Transverse colon (tissue), 4 donors: ENCODE measurements around the gene UNC5C. TPM values are rescaled to one million over a fixed set of nuclear protein-coding genes. Genes with fewer than 3 reads are reported as not detected.

Source experiments
- DNase-seq: peaks from one replicate; pipeline ENCODE4 v3.0.0-alpha.2; 2019
- H3K27ac ChIP-seq, 4 donors: fragments of 200-600 bp; sonication (generic); 2 replicates each; pipeline ENCODE4 v1.5.1; 2016 to 2018; ENCODE audit warnings: inconsistent platforms in 4 of 4
- H3K27me3 ChIP-seq: fragments of 200-600 bp; sonication (generic); 2 replicates; pipeline ENCODE4 v1.5.1; 2017; ENCODE audit warnings: inconsistent platforms
- H3K36me3 ChIP-seq, 4 donors: fragments of 200-600 bp; sonication (generic); 2 replicates each; pipeline ENCODE4 v1.5.1; 2017 to 2019; ENCODE audit warnings: inconsistent platforms in 4 of 4
- H3K4me1 ChIP-seq, 4 donors: fragments of 200-600 bp; sonication (generic); 2 replicates each; pipeline ENCODE4 v1.5.1; 2017 to 2020; ENCODE audit warnings: inconsistent platforms in 4 of 4
- H3K4me3 ChIP-seq, 4 donors: fragments of 200-600 bp; sonication (generic); 1 replicate in 1 of 4; 2 replicates in 3 of 4; pipeline versions ENCODE4 v1.5.1 to v1.6.1; 2017 to 2019; ENCODE audit warnings: inconsistent platforms in 4 of 4
- H3K9me3 ChIP-seq, 2 donors: fragments of 200-600 bp; sonication (generic); 2 replicates each; pipeline ENCODE4 v1.5.1; 2017 to 2019; ENCODE audit warnings: inconsistent platforms in 2 of 2
- EP300 ChIP-seq: sonication (generic); formaldehyde crosslinking; IDR thresholded peaks from one replicate; pipeline ENCODE4 v1.6.1; 2017; ENCODE audit warnings: antibody characterized with exemption, low read depth
- POLR2A ChIP-seq: fragments of 450-650 bp; IDR thresholded peaks from one replicate; pipeline ENCODE4 v1.6.1; 2016; ENCODE audit warnings: antibody characterized with exemption, mild to moderate bottlenecking, moderate library complexity
- POLR2AphosphoS5 ChIP-seq, 3 donors: sonication (generic); formaldehyde crosslinking; IDR thresholded peaks; one replicate each; pipeline ENCODE4 v1.6.1; 2016; ENCODE audit warnings: antibody characterized with exemption in 3 of 3
- WGBS, 2 donors: methylation state at CpG; one replicate each; pipeline ENCODE4 v1.1.5; 2018; ENCODE audit warnings: low coverage in 1 of 2; 5-methylcytosine and 5-hydroxymethylcytosine counted together
- in situ Hi-C, 4 donors: fragments of 200-750 bp; cut with MboI; loops; one replicate each; pipeline versions ENCODE4 v1.15.0 to v1.15.1; 2017; ENCODE audit warnings: low sequenced_read_pairs in 3 of 4, low pct_ligation_motif_present in 1 of 4, low pct_unique_long_range_greater_than_20kb in 1 of 4
- intact Hi-C: fragments of 100-400 bp; cut with DNase I; formaldehyde crosslinking; loops from one replicate; pipeline ENCODE4 v1.15.1; 2023; ENCODE audit warnings: low total_unique reads
- total RNA-seq, 4 donors: library from RNA; depleted of rRNA; stranded (reverse); fragments of >200 nt; gene quantifications; one replicate each; pipeline ENCODE4 v1.1.0, GENCODE V29; 2016
- TF ChIP-seq, protein P1 (sequence below), 5 experiments: fragments of 200-600 bp in 3 of 5; fragments of 450-650 bp in 2 of 5; sonication (generic) in 3 of 5; IDR thresholded peaks; 1 replicate in 2 of 5; 2 replicates in 3 of 5; pipeline ENCODE4 v1.5.1; 2016 to 2017; ENCODE audit warnings: antibody characterized with exemption in 5 of 5, inconsistent platforms in 3 of 5, mild to moderate bottlenecking in 2 of 5, moderate library complexity in 1 of 5

The UNC5C gene
- total RNA-seq, 4 donors from 2014 or later: 4.5 to 6.8 (median 4.8) TPM

DNA sequence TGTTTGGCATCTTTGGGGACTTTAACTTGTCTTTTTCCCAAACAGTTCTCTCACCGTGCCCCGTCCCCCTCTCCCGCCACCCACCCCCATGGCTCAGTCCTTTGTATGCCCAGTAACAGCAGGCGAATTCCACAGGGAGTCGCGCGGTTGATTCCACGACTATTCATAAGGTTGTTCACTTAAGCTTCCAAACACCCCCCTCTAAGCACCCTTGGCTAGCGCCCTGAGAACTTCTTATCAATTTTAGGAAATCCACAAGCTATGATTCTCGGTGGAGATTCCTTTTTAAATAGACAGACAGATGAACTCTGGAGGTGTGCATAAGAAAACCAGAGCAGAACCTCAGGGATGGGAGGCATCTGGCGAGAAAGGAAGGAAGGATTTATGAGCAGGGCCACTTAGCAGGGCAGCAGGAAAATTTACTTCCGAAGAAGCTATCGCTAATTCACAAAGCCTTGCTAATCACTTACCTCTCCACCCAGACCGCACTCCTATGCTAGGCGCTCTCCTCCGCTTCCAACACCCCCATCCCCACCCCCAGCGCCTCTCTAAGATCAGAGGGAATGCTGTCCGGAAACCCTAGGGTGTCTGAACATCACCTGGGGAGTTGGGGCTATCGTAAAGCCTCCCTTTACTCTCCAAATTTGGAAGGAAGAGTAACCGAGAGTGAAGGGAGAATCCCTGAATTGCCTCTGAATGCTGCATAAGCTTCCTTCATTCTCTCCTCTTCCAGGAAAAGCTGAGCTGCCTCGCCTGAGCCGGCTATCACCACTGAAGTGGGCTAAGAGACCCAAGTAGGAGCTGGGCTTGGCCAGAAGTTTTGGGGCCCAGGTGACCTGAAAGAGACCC is 1.7 kb downstream of the UNC5C start:
- Histone ChIP-seq H3K27me3 (peaks cover 45% of the 10 kb centered on the region), H3K36me3 (no peaks in the 10 kb centered on the region), H3K4me1 (peaks cover 0 to 6% (median 2%) of the 10 kb centered on the region in 4 donors), H3K27ac (peak overlapping the region; percentile 74 to 85 (median 79)), H3K4me3 (peak overlapping the region; percentile 8 to 58 (median 44)), H3K9me3 (no peaks in the 10 kb centered on the region)
- 28 to 32% methylated on average over 8 to 22 of the region's 22 CpGs for WGBS, 2 donors
- in situ Hi-C loops: no loop called here
- DNase-seq: no peak
- intact Hi-C loops: no loop called here
- no peak for TF ChIP-seq EP300
- no peak for TF ChIP-seq POLR2AphosphoS5 (IDR thresholded peaks at IDR 0.05)
- no peak for TF ChIP-seq POLR2A
- TF ChIP-seq, protein P1, sequence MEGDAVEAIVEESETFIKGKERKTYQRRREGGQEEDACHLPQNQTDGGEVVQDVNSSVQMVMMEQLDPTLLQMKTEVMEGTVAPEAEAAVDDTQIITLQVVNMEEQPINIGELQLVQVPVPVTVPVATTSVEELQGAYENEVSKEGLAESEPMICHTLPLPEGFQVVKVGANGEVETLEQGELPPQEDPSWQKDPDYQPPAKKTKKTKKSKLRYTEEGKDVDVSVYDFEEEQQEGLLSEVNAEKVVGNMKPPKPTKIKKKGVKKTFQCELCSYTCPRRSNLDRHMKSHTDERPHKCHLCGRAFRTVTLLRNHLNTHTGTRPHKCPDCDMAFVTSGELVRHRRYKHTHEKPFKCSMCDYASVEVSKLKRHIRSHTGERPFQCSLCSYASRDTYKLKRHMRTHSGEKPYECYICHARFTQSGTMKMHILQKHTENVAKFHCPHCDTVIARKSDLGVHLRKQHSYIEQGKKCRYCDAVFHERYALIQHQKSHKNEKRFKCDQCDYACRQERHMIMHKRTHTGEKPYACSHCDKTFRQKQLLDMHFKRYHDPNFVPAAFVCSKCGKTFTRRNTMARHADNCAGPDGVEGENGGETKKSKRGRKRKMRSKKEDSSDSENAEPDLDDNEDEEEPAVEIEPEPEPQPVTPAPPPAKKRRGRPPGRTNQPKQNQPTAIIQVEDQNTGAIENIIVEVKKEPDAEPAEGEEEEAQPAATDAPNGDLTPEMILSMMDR (IDR thresholded peaks at IDR 0.05): no peak

DNA sequence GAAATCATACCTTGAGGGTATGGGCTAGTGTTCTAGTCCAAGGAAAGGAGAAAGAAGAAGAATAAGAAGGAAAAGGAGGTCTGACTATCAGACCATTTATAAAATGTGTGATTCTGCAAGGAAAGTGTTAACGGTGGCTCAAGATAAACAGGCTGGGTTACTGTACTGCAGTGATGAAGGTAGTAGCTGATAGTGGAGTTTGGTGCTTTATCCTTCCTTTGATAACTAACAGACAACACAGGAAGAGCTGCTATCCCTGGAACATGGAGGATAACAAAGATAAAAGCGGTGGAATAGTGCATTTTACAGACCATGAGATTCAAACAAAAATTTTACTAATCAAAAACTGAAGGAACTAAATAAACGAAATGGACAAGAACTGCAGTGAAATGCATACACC is 2.6 kb downstream of the UNC5C start:
- DNase-seq: no peak
- peaks cover 45% of the 10 kb centered on the region for H3K27me3 ChIP-seq
- 49 to 53% methylated on average over 3 of the region's 3 CpGs for WGBS, 2 donors
- H3K9me3 ChIP-seq: no peaks in the 10 kb centered on the region
- intact Hi-C loops: no loop called here
- peak overlapping the region in 1 of 4 donors; percentile 58 for H3K4me3 ChIP-seq
- peak overlapping the region in 3 of 4 donors; percentile 5 to 80 (median 14) for H3K27ac ChIP-seq
- H3K36me3 ChIP-seq: no peaks in the 10 kb centered on the region
- no peak for TF ChIP-seq POLR2A
- no peak for TF ChIP-seq EP300
- no peak for TF ChIP-seq POLR2AphosphoS5 (IDR thresholded peaks at IDR 0.05)
- TF ChIP-seq, protein P1 (IDR thresholded peaks at IDR 0.05): no peak
- in situ Hi-C loops: no loop called here
- H3K4me1 ChIP-seq: peaks cover 0 to 6% (median 2%) of the 10 kb centered on the region in 4 donors

DNA sequence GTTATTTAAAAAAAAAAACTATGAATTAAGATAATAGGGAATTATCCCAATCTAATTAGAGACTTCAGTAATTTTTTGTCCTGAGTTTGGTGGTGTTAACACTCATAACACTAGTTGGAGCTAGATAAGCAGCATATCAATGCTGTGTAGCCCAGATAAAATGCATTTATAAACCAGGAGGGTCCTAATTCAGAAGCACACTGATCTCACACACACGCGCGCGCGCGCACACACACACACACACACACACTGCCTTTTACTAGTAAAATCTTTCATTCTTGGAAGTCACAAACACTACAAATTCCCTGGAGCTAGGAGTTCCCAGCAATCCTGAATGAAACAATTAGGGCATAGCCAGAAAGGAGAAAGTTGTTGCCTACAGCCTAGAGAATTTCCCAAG is 3.2 kb downstream of the UNC5C start:
- intact Hi-C loops: no loop called here
- TF ChIP-seq, protein P1 (IDR thresholded peaks at IDR 0.05): no peak
- TF ChIP-seq EP300: no peak
- TF ChIP-seq POLR2A: no peak
- no peak for TF ChIP-seq POLR2AphosphoS5 (IDR thresholded peaks at IDR 0.05)
- 82 to 100% methylated on average over 1 to 6 of the region's 6 CpGs for WGBS, 2 donors
- H3K9me3 ChIP-seq: no peaks in the 10 kb centered on the region
- in situ Hi-C loops: no loop called here
- peak overlapping the region in 1 of 4 donors; percentile 14 for H3K27ac ChIP-seq
- no peak overlapping the region for H3K4me3 ChIP-seq
- peaks cover 0 to 6% (median 2%) of the 10 kb centered on the region in 4 donors for H3K4me1 ChIP-seq
- H3K36me3 ChIP-seq: no peaks in the 10 kb centered on the region
- peaks cover 42% of the 10 kb centered on the region for H3K27me3 ChIP-seq
- no peak for DNase-seq

DNA sequence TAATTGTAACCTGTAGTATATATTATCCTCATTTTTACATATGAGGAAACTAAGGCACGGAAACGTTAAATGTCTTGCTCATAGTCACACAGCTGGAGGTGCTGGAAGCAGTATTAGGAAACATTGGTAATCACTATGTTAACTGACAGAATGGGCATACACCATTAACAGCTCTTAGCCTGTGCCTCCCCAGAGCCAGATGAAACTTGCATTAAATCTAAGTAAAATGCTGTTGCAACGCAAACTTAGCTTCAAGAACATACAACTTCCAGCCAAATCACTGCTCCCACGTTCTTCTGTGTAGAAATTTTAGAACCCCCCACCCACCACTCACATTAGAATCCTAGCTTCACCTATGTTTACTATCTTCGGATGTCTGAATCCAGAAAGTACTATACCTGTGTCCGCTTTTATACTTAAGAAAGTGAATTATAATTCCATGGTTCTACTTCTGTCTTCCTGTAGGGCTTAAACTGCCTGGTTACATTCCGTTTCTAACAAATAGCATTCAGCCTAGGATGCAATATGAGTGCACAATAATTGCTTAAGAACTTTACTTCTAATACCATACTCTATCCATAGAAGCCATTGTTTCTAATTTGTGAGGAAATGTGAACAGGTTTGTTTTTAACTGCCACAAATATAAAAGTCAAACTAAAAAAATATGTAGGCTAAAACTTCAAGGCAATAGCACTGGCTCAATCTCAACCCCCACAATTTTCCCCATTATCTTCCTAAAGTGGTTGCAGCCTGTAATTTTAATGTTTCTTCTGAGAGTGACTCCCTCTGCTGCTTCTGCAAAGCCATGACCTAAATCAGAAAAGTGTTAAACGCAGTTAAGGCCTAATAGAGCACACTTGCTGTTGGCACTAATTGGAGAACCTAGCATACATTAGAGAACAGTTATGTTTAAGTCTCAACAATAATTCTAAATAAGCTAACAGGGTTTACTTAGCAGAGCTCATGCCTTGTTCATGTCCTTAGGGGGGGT is 4.4 kb downstream of the UNC5C start:
- no peaks in the 10 kb centered on the region for H3K9me3 ChIP-seq
- H3K4me1 ChIP-seq: peaks cover 0 to 6% (median 2%) of the 10 kb centered on the region in 4 donors
- H3K27me3 ChIP-seq: peaks cover 31% of the 10 kb centered on the region
- no peaks in the 10 kb centered on the region for H3K36me3 ChIP-seq
- intact Hi-C loops: no loop called here
- TF ChIP-seq, protein P1 (IDR thresholded peaks at IDR 0.05): no peak
- no peak for TF ChIP-seq EP300
- no peak for TF ChIP-seq POLR2AphosphoS5 (IDR thresholded peaks at IDR 0.05)
- no peak for TF ChIP-seq POLR2A
- H3K4me3 ChIP-seq: no peak overlapping the region
- peak overlapping the region in 3 of 4 donors; percentile 14 to 21 (median 20) for H3K27ac ChIP-seq
- WGBS, 2 donors: 69 to 73% methylated on average over 8 of the region's 8 CpGs
- DNase-seq: no peak
- in situ Hi-C loops: no loop called here
